AML-193 (cell line): Measurements from ENCODE around the gene PITPNB.

Experiments used
- DNase-seq, 2 experiments: peaks; one replicate each; lab custom pipeline; 2025; lab: John Stamatoyannopoulos, UW

Gene PITPNB

GRCh38 chr22:27803841-27804415 lies 115.1 kb downstream of the PITPNB start:
- no peak for DNase-seq

- no peak for DNase-seq
Observed at GRCh38 chr22:27802346-27803073, 116.5 kb downstream of the PITPNB start.
